SK-N-SH (cell line): ENCODE measurements around the gene DMRTC1B. TPM values are rescaled to one million over a fixed set of nuclear protein-coding genes. Genes with fewer than 3 reads are reported as not detected.
"Not testable (repeated sequence)": the region's sequence is repeated elsewhere in the genome, so short reads cannot be mapped to it uniquely, and the experiment has no call there.

ENCODE experiments used
- CTCF ChIA-PET: fragments of 300-600, 350-600 bp; formaldehyde crosslinking; extraction: SDS; loops from one replicate; lab custom pipeline; 2021; lab: Yijun Ruan, JAX
- POLR2A ChIA-PET: fragments of 350-600 bp; sonication (Branson Sonifier 250); formaldehyde crosslinking; extraction: SDS; loops from one replicate; lab custom pipeline; 2020; ENCODE audit warnings: antibody characterized with exemption, inconsistent platforms; lab: Yijun Ruan, JAX
- DNase-seq: peaks from one replicate; pipeline ENCODE4 v3.0.0; 2012
- H2AFZ ChIP-seq: fragments of 200-600 bp; sonication (generic); 2 replicates; pipeline ENCODE4 v1.8.1; 2016; ENCODE audit warnings: antibody characterized with exemption, mild to moderate bottlenecking, low read depth
- H3F3A ChIP-seq: fragments of 200-600 bp; sonication (generic); replicated peaks from 2 replicates; pipeline ENCODE3; 2016; ENCODE audit warnings: antibody characterized with exemption, mild to moderate bottlenecking; ENCODE audit not compliant: insufficient read depth
- H3K27ac ChIP-seq, 2 experiments: fragments of 200-500 bp in 1 of 2; fragments of 200-600 bp in 1 of 2; sonication (Bioruptor generic) in 1 of 2; sonication (generic), shearing (Covaris generic) in 1 of 2; 2 replicates each; pipeline versions ENCODE4 v1.5.1 to v1.6.1; 2014 to 2016; ENCODE audit warnings: low read depth in 2 of 2, inconsistent platforms in 1 of 2, low read length in 1 of 2, mild to moderate bottlenecking in 1 of 2, mixed read lengths in 1 of 2
- H3K27me3 ChIP-seq: fragments of 200-600 bp; sonication (generic), shearing (Covaris generic); 2 replicates; pipeline ENCODE4 v1.6.1; 2016; ENCODE audit warnings: mixed run types; ENCODE audit not compliant: insufficient read depth
- H3K36me3 ChIP-seq, 2 experiments: fragments of 200-500 bp in 1 of 2; fragments of 200-600 bp in 1 of 2; sonication (Bioruptor generic) in 1 of 2; sonication (generic) in 1 of 2; replicated peaks in 1 of 2; 2 replicates each; pipeline versions ENCODE3 to v1.5.1; 2014 to 2016; ENCODE audit warnings: low read length in 1 of 2, mild to moderate bottlenecking in 1 of 2; ENCODE audit not compliant: insufficient read depth in 2 of 2, control insufficient read depth in 1 of 2
- H3K4me1 ChIP-seq, 2 experiments: fragments of 200-500 bp in 1 of 2; fragments of 200-600 bp in 1 of 2; sonication (Bioruptor generic) in 1 of 2; sonication (generic), shearing (Covaris generic) in 1 of 2; 2 replicates each; pipeline versions ENCODE4 v1.5.1 to v1.6.1; 2014 to 2016; ENCODE audit warnings: low read depth in 1 of 2, low read length in 1 of 2, mixed run types in 1 of 2; ENCODE audit not compliant: insufficient read depth in 2 of 2, control insufficient read depth in 1 of 2
- H3K4me2 ChIP-seq: fragments of 200-600 bp; sonication (generic), shearing (Covaris generic); 2 replicates; pipeline ENCODE4 v1.6.1; 2017; ENCODE audit warnings: mixed run types
- H3K4me3 ChIP-seq, 2 experiments: fragments of 200-500 bp in 1 of 2; fragments of 200-600 bp in 1 of 2; sonication (Bioruptor generic) in 1 of 2; sonication (generic), shearing (Covaris generic) in 1 of 2; 2 replicates each; pipeline versions ENCODE4 v1.5.1 to v1.8.1; 2014 to 2016; ENCODE audit warnings: low read depth in 2 of 2, inconsistent platforms in 1 of 2, low read length in 1 of 2, mild to moderate bottlenecking in 1 of 2, mixed read lengths in 1 of 2, moderate library complexity in 1 of 2
- H3K79me2 ChIP-seq: fragments of 200-600 bp; sonication (generic); 2 replicates; pipeline ENCODE4 v1.8.1; 2017; ENCODE audit warnings: mild to moderate bottlenecking; ENCODE audit not compliant: insufficient read depth
- H3K9ac ChIP-seq: fragments of 200-600 bp; sonication (generic); 2 replicates; pipeline ENCODE4 v1.6.1; 2017; ENCODE audit warnings: mixed run types
- H3K9me2 ChIP-seq: fragments of 200-600 bp; sonication (generic); 2 replicates; pipeline ENCODE4 v1.6.1; 2017; ENCODE audit warnings: mixed run types
- H3K9me3 ChIP-seq: fragments of 200-600 bp; sonication (generic); 2 replicates; pipeline ENCODE4 v1.6.1; 2017; ENCODE audit warnings: mixed run types, mild to moderate bottlenecking, moderate library complexity
- H4K20me1 ChIP-seq: fragments of 200-600 bp; sonication (generic); 2 replicates; pipeline ENCODE4 v1.6.1; 2017; ENCODE audit warnings: mild to moderate bottlenecking, mixed run types; ENCODE audit not compliant: insufficient read depth
- WGBS: methylation state at CpG from one replicate; pipeline ENCODE4 v1.1.6; 2017; ENCODE audit warnings: low lambda C conversion rate; 5-methylcytosine and 5-hydroxymethylcytosine counted together
- polyA plus RNA-seq, 3 experiments: library from polyadenylated mRNA; depleted of rRNA; stranded (reverse); fragments of >200 nt; gene quantifications; 2 replicates each; pipeline ENCODE4 v1.2.3, GENCODE V29; 2012

The DMRTC1B gene
- polyA plus RNA-seq, 1 of the 3 experiments (the other 2 are of a cell fraction): not detected

DNA sequence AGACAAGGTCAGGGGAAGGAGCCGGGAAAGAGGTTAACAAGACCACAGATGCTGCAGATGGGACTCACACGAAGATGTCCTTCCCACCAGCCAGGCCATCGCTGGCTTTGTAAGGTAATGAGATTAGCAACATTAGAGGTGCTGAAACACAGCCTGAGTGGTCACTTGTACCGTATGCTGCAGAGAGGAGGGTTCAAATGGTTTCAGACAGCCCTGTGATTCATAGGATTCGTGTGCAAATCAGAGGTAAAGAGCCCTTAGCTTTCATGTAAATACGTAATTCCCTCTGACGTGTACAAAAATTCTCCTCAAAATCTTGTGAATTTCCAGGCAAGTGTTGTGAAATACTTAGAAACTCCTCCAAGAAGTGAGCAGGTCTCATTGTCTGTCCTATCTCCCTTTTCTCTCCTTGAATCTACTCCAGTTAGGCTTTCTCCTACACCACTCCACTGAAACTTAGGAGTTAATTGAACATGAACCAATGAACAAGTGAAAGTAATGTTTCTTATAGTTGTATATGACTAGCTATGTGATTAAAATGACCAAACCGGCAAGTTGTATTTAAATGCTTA is 6.8 kb downstream of the DMRTC1B start:
- H4K20me1 ChIP-seq, CTCF ChIA-PET, H3K9ac ChIP-seq, H3K4me3 ChIP-seq, H3F3A ChIP-seq, H3K9me2 ChIP-seq, H3K27ac ChIP-seq, H3K4me1 ChIP-seq, H3K9me3 ChIP-seq, H3K79me2 ChIP-seq, H2AFZ ChIP-seq, H3K4me2 ChIP-seq, H3K36me3 ChIP-seq, DNase-seq, POLR2A ChIA-PET, H3K27me3 ChIP-seq: not testable (repeated sequence)
- WGBS: no CpG with 5 or more reads among the region's 8 CpGs

- H2AFZ ChIP-seq, POLR2A ChIA-PET, H3K4me1 ChIP-seq, H3K9me2 ChIP-seq, H3K27me3 ChIP-seq, H3K4me2 ChIP-seq, H3F3A ChIP-seq, H3K79me2 ChIP-seq, H3K36me3 ChIP-seq, H3K4me3 ChIP-seq, H3K9ac ChIP-seq, H3K27ac ChIP-seq, H4K20me1 ChIP-seq, CTCF ChIA-PET, H3K9me3 ChIP-seq, DNase-seq: not testable (repeated sequence)
- WGBS: no CpG with 5 or more reads among the region's 6 CpGs
Observed at GRCh38 chrX:72783964-72784363, 7.3 kb downstream of the DMRTC1B start.

- H3F3A ChIP-seq, H3K4me2 ChIP-seq, H3K36me3 ChIP-seq, H3K4me1 ChIP-seq, POLR2A ChIA-PET, CTCF ChIA-PET, H3K4me3 ChIP-seq, H3K27me3 ChIP-seq, H3K9me3 ChIP-seq, H4K20me1 ChIP-seq, H3K79me2 ChIP-seq, H3K9ac ChIP-seq, H2AFZ ChIP-seq, H3K9me2 ChIP-seq, H3K27ac ChIP-seq, DNase-seq: not testable (repeated sequence)
- no CpG with 5 or more reads among the region's 1 CpG for WGBS
Observed at GRCh38 chrX:72788142-72788541, 11.5 kb downstream of the DMRTC1B start.

DNA sequence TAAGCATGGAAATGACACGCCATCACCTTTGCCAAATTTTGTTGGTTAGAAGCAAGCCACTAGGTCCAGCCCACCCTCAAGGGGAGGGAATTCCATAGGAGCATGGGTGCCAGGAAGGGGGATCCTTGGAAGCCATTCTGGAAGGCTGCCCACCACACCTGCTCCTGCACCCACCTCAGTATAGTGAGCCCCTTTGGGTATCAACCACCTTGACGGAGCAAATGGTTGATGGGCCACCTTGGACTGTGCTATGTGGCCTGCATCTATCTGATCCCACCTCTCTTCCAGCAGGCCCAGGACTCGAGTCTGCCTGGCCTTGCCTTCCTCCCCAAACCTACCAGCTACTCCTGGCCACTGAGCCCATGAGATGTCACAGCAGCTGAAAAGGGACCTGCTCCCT is 13.7 kb downstream of the DMRTC1B start:
- H3K9me3 ChIP-seq, H3K27me3 ChIP-seq, H3K4me1 ChIP-seq, H3K9ac ChIP-seq, H3K4me3 ChIP-seq, CTCF ChIA-PET, H3K4me2 ChIP-seq, H3K36me3 ChIP-seq, H3F3A ChIP-seq, H3K27ac ChIP-seq, H3K79me2 ChIP-seq, H3K9me2 ChIP-seq, DNase-seq, POLR2A ChIA-PET, H4K20me1 ChIP-seq, H2AFZ ChIP-seq: not testable (repeated sequence)
- 11% methylated on average over 1 of the region's 3 CpGs for WGBS

GRCh38 chrX:72808110-72808509 is 31.4 kb downstream of the DMRTC1B start, which contains the start of gene FAM236D:
TSS of gene FAM236D (minus strand) at chrX:72808210. CDS start at chrX:72808110, 100 bp downstream.
- H4K20me1 ChIP-seq, CTCF ChIA-PET, H3K9me2 ChIP-seq, H3K27me3 ChIP-seq, H3K9me3 ChIP-seq, H3F3A ChIP-seq, POLR2A ChIA-PET, DNase-seq, H3K4me2 ChIP-seq, H3K36me3 ChIP-seq, H3K4me1 ChIP-seq, H3K27ac ChIP-seq, H3K9ac ChIP-seq, H3K79me2 ChIP-seq, H3K4me3 ChIP-seq, H2AFZ ChIP-seq: not testable (repeated sequence)
- WGBS: no CpG with 5 or more reads among the region's 13 CpGs

DNA sequence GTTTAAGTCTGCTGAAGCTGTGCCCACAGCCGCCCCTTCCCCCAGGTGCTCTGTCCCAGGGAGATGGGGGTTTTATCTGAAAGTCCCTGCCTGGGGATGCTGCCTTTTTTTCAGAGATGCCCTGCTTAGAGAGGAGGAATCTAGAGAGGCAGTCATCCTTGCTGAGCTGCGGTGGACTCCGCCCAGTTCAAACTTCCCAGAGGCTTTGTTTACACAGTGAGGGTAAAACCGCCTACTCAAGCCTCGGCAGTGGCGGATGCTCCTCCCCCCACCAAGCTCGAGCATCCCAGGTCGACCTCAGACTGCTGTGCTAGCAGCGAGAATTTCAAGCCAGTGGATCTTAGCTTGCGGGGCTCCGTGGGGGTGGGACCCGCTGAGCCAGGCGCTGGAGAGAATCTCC is 54.0 kb downstream of the DMRTC1B start:
- WGBS: no CpG with 5 or more reads among the region's 13 CpGs
- not testable (repeated sequence) for H3K4me1 ChIP-seq

More for the DNA sequence above, 54.0 kb downstream of the DMRTC1B start:
- POLR2A ChIA-PET, CTCF ChIA-PET, H4K20me1 ChIP-seq, H3K9ac ChIP-seq, H3K9me3 ChIP-seq, H3K9me2 ChIP-seq, H3F3A ChIP-seq, H3K27ac ChIP-seq, H3K36me3 ChIP-seq, H3K27me3 ChIP-seq, H2AFZ ChIP-seq, DNase-seq, H3K4me2 ChIP-seq, H3K79me2 ChIP-seq, H3K4me3 ChIP-seq: not testable (repeated sequence)
